Peyer's patch (tissue), 4 donors: ENCODE measurements around the gene PDLIM7. TPM values are rescaled to one million over a fixed set of nuclear protein-coding genes. Genes with fewer than 3 reads are reported as not detected.

ENCODE experiments used
- DNase-seq, 3 donors: peaks; one replicate each; pipeline ENCODE4 v3.0.0-alpha.2; 2017 to 2019
- H3K27ac ChIP-seq, 4 donors: fragments of 200-600 bp; sonication (generic); one replicate each; pipeline ENCODE4 v1.5.1; 2016 to 2019
- H3K27me3 ChIP-seq, 2 donors: fragments of 200-600 bp; sonication (generic); one replicate each; pipeline ENCODE4 v1.5.1; 2019
- H3K36me3 ChIP-seq, 3 donors: fragments of 200-600 bp; sonication (generic); one replicate each; pipeline ENCODE4 v1.5.1; 2016 to 2019
- H3K4me1 ChIP-seq, 4 donors: fragments of 200-600 bp; sonication (generic); one replicate each; pipeline ENCODE4 v1.5.1; 2016 to 2019
- H3K4me3 ChIP-seq, 4 donors: fragments of 200-600 bp; sonication (generic); 1 replicate in 3 of 4; 2 replicates in 1 of 4; pipeline ENCODE4 v1.5.1; 2016 to 2019; ENCODE audit warnings: mild to moderate bottlenecking in 1 of 4
- H3K9me3 ChIP-seq, 4 donors: fragments of 200-600 bp; sonication (generic); one replicate each; pipeline ENCODE4 v1.5.1; 2016 to 2019; ENCODE audit warnings: mild to moderate bottlenecking in 1 of 4
- CTCF ChIP-seq, 6 experiments: fragments of 450-650 bp in 4 of 6; fragments of 200-600 bp in 2 of 6; sonication (generic) in 1 of 6; IDR thresholded peaks; one replicate each; pipeline ENCODE4 v1.5.1; 2017 to 2019; ENCODE audit warnings: antibody characterized with exemption in 6 of 6, mild to moderate bottlenecking in 3 of 6, moderate library complexity in 1 of 6
- POLR2A ChIP-seq, 2 donors: fragments of 450-650 bp; IDR thresholded peaks; one replicate each; pipeline ENCODE4 v1.5.1; 2017; ENCODE audit warnings: antibody characterized with exemption in 2 of 2, mild to moderate bottlenecking in 2 of 2, moderate library complexity in 2 of 2
- total RNA-seq, 4 donors: library from RNA; depleted of rRNA; stranded (reverse); fragments of >200 nt; gene quantifications; one replicate each; pipeline ENCODE4 v1.1.0, GENCODE V29; 2016

The PDLIM7 gene
- total RNA-seq, 4 donors from 2014 or later, result 17.4 to 137 (median 23.3) TPM

- H3K4me3 ChIP-seq, result no peak overlapping the region
- peaks cover 0 to 75% (median 0%) of the 10 kb centered on the region in 3 donors for H3K36me3 ChIP-seq
- DNase-seq, result peak in 1 of 3 donors; percentile 40
- H3K9me3 ChIP-seq, result no peaks in the 10 kb centered on the region
- no peaks in the 10 kb centered on the region for H3K4me1 ChIP-seq
- TF ChIP-seq POLR2A (IDR thresholded peaks at IDR 0.05) (no peak), CTCF (IDR thresholded peaks at IDR 0.05) (no peak)
- no peak overlapping the region for H3K27ac ChIP-seq
- H3K27me3 ChIP-seq, result no peaks in the 10 kb centered on the region
Measured at GRCh38 chr5:177523711-177524538, 26.5 kb upstream of the PDLIM7 start.

GRCh38 chr5:177520916-177521513 is 23.6 kb upstream of the PDLIM7 start:
- peaks cover 0 to 48% (median 0%) of the 10 kb centered on the region in 3 donors for H3K36me3 ChIP-seq
- TF ChIP-seq POLR2A (IDR thresholded peaks at IDR 0.05), result no peak
- no peak for TF ChIP-seq CTCF (IDR thresholded peaks at IDR 0.05)

GRCh38 chr5:177520271-177520670 is 22.9 kb upstream of the PDLIM7 start:
- peaks cover 0 to 47% (median 0%) of the 10 kb centered on the region in 3 donors for H3K36me3 ChIP-seq
- no peak for TF ChIP-seq POLR2A (IDR thresholded peaks at IDR 0.05)
- no peaks in the 10 kb centered on the region for H3K9me3 ChIP-seq
- H3K27me3 ChIP-seq, result no peaks in the 10 kb centered on the region
- no peak overlapping the region for H3K4me3 ChIP-seq
- no peak overlapping the region for H3K27ac ChIP-seq
- DNase-seq, result peak in 1 of 3 donors; percentile 32
- H3K4me1 ChIP-seq, result peaks cover 0 to 14% (median 9%) of the 10 kb centered on the region in 4 donors

More at GRCh38 chr5:177520916-177521513, 23.6 kb upstream of the PDLIM7 start:
- Histone ChIP-seq H3K4me3 (no peak overlapping the region), H3K4me1 (peaks cover 0 to 9% (median 3%) of the 10 kb centered on the region in 4 donors), H3K27ac (peak overlapping the region in 1 of 4 donors; percentile 8), H3K9me3 (no peaks in the 10 kb centered on the region), H3K27me3 (no peaks in the 10 kb centered on the region)
- peak in 1 of 3 donors; percentile 43 for DNase-seq

GRCh38 chr5:177519463-177520235 is 22.2 kb upstream of the PDLIM7 start:
- DNase-seq, result peak in 1 of 3 donors; percentile 29
- Histone ChIP-seq H3K36me3 (peaks cover 0 to 46% (median 0%) of the 10 kb centered on the region in 3 donors), H3K27ac (no peak overlapping the region), H3K9me3 (no peaks in the 10 kb centered on the region), H3K4me3 (no peak overlapping the region), H3K27me3 (no peaks in the 10 kb centered on the region), H3K4me1 (peaks cover 0 to 17% (median 11%) of the 10 kb centered on the region in 4 donors)
- no peak for TF ChIP-seq POLR2A (IDR thresholded peaks at IDR 0.05)
- TF ChIP-seq CTCF (IDR thresholded peaks at IDR 0.05), result no peak

- H3K4me3 ChIP-seq, result peak within 1 kb of the TSS; percentile 57 to 88 (median 86)
- peak; percentile 91 to 98 (median 97) for DNase-seq
- H3K27ac ChIP-seq, result peak within 1 kb of the TSS; percentile 63 to 85 (median 78)
- H3K4me1 ChIP-seq, result peaks cover 0 to 18% (median 11%) of the 10 kb centered on the region in 4 donors
- peak; percentile 32 to 58 for TF ChIP-seq POLR2A (IDR thresholded peaks at IDR 0.05)
- TF ChIP-seq CTCF (IDR thresholded peaks at IDR 0.05), result peak in 2 of 6 experiments; percentile 11 to 13
- no peaks in the 10 kb centered on the region for H3K9me3 ChIP-seq
- peaks cover 0 to 58% (median 0%) of the 10 kb centered on the region in 3 donors for H3K36me3 ChIP-seq
- H3K27me3 ChIP-seq, result no peaks in the 10 kb centered on the region
Measured at GRCh38 chr5:177516601-177517568, 19.5 kb upstream of the PDLIM7 start, which contains the start of gene DDX41. Gene DDX41 (minus strand): TSS chr5:177516961. CDS start chr5:177516945, 16 bp downstream.
